H9 (cell line): ENCODE measurements around the gene GCG. TPM values are rescaled to one million over a fixed set of nuclear protein-coding genes. Genes with fewer than 3 reads are reported as not detected.

Experiments
- DNase-seq: peaks from one replicate; pipeline ENCODE4 v3.0.0-alpha.2; 2017
- H2AFZ ChIP-seq: one replicate; pipeline ENCODE4 v1.6.1; 2013; ENCODE audit warnings: mild to moderate bottlenecking, low read length, control low read depth, moderate library complexity
- H2AK5ac ChIP-seq: 2 replicates; pipeline ENCODE4 v1.6.1; 2013; ENCODE audit warnings: low read length, control low read depth, mixed read lengths; ENCODE audit not compliant: insufficient read length
- H2BK120ac ChIP-seq: one replicate; pipeline ENCODE4 v1.6.1; 2013; ENCODE audit warnings: low read depth, mild to moderate bottlenecking, low read length, control low read depth, inconsistent platforms; ENCODE audit not compliant: poor library complexity, severe bottlenecking
- H2BK12ac ChIP-seq: 2 replicates; pipeline ENCODE4 v1.6.1; 2013; ENCODE audit warnings: low read length, control low read depth, mixed read lengths, low read depth; ENCODE audit not compliant: insufficient read length
- H2BK15ac ChIP-seq: 2 replicates; pipeline ENCODE4 v1.6.1; 2013; ENCODE audit warnings: low read depth, low read length, control low read depth
- H2BK20ac ChIP-seq: one replicate; pipeline ENCODE4 v1.6.1; 2013; ENCODE audit warnings: low read depth, mild to moderate bottlenecking, low read length, control low read depth, inconsistent platforms; ENCODE audit not compliant: poor library complexity, severe bottlenecking
- H2BK5ac ChIP-seq: 2 replicates; pipeline ENCODE4 v1.6.1; 2013; ENCODE audit warnings: low read length, control low read depth, mixed read lengths; ENCODE audit not compliant: insufficient read length
- H3K14ac ChIP-seq: 2 replicates; pipeline ENCODE4 v1.6.1; 2013; ENCODE audit warnings: low read length, control low read depth; ENCODE audit not compliant: insufficient read depth
- H3K18ac ChIP-seq: 2 replicates; pipeline ENCODE4 v1.6.1; 2013; ENCODE audit warnings: low read depth, mild to moderate bottlenecking, mixed read lengths, low read length, control low read depth; ENCODE audit not compliant: insufficient read length
- H3K23ac ChIP-seq: 2 replicates; pipeline ENCODE4 v1.6.1; 2013; ENCODE audit warnings: low read length, control low read depth, mixed read lengths, low read depth; ENCODE audit not compliant: insufficient read length
- H3K23me2 ChIP-seq: 2 replicates; pipeline ENCODE4 v1.6.1; 2013; ENCODE audit warnings: low read depth, mild to moderate bottlenecking, mixed read lengths, low read length, control low read depth; ENCODE audit not compliant: insufficient read length, poor library complexity, severe bottlenecking
- H3K27ac ChIP-seq: 2 replicates; pipeline ENCODE4 v1.5.1; 2013; ENCODE audit warnings: low read length, control low read depth, mixed read lengths, low read depth; ENCODE audit not compliant: insufficient read length
- H3K27me3 ChIP-seq: 2 replicates; pipeline ENCODE4 v1.6.1; 2013; ENCODE audit warnings: low read length, control low read depth, inconsistent platforms; ENCODE audit not compliant: insufficient read depth
- H3K4ac ChIP-seq: 2 replicates; pipeline ENCODE4 v1.6.1; 2013; ENCODE audit warnings: low read depth, mild to moderate bottlenecking, control low read depth, inconsistent platforms, low read length, moderate library complexity
- H3K4me1 ChIP-seq: 2 replicates; pipeline ENCODE4 v1.6.1; 2013; ENCODE audit warnings: low read length, control low read depth, inconsistent platforms; ENCODE audit not compliant: insufficient read depth
- H3K4me2 ChIP-seq: 2 replicates; pipeline ENCODE4 v1.6.1; 2013; ENCODE audit warnings: low read length, control low read depth, mixed read lengths; ENCODE audit not compliant: insufficient read length, insufficient read depth
- H3K56ac ChIP-seq: 2 replicates; pipeline ENCODE4 v1.6.1; 2013; ENCODE audit warnings: low read depth, mild to moderate bottlenecking, mixed read lengths, low read length, control low read depth; ENCODE audit not compliant: insufficient read length
- H3K79me1 ChIP-seq: 2 replicates; pipeline ENCODE4 v1.6.1; 2013; ENCODE audit warnings: low read depth, mild to moderate bottlenecking, moderate library complexity, low read length, control low read depth, inconsistent platforms; ENCODE audit not compliant: insufficient read depth, poor library complexity, severe bottlenecking
- H3K79me2 ChIP-seq: 2 replicates; pipeline ENCODE4 v1.6.1; 2013; ENCODE audit warnings: low read length, control low read depth, inconsistent platforms; ENCODE audit not compliant: insufficient read depth
- H3K9ac ChIP-seq: 2 replicates; pipeline ENCODE4 v1.6.1; 2013; ENCODE audit warnings: low read length, control low read depth, mixed read lengths; ENCODE audit not compliant: insufficient read length; ENCODE audit errors: extremely low read depth
- H3K9me3 ChIP-seq: one replicate; pipeline ENCODE4 v1.6.1; 2013; ENCODE audit warnings: low read depth, low read length, inconsistent platforms; ENCODE audit not compliant: control insufficient read depth
- H3T11ph ChIP-seq: one replicate; pipeline ENCODE4 v1.6.1; 2013; ENCODE audit warnings: mild to moderate bottlenecking, low read length, control low read depth, inconsistent platforms
- H4K20me1 ChIP-seq: one replicate; pipeline ENCODE4 v1.6.1; 2013; ENCODE audit not compliant: control insufficient read depth, insufficient read length, insufficient read depth
- H4K5ac ChIP-seq: 2 replicates; pipeline ENCODE4 v1.6.1; 2013; ENCODE audit warnings: low read depth, mild to moderate bottlenecking, mixed read lengths, low read length, control low read depth; ENCODE audit not compliant: insufficient read length
- H4K8ac ChIP-seq: replicated peaks from 2 replicates; pipeline ENCODE4 v1.6.1; 2013; ENCODE audit warnings: low read length, control low read depth, mixed read lengths, low read depth; ENCODE audit not compliant: insufficient read length
- H4K91ac ChIP-seq: 2 replicates; pipeline ENCODE4 v1.6.1; 2013; ENCODE audit warnings: low read depth, mild to moderate bottlenecking, moderate library complexity, mixed read lengths, low read length, control low read depth; ENCODE audit not compliant: insufficient read length
- H3K27ac Mint-ChIP-seq, 3 experiments: 2 replicates in 2 of 3; 3 replicates in 1 of 3; pipeline ENCODE4 v1.8.0; 2020 to 2021; ENCODE audit warnings: mixed read lengths in 3 of 3, mild to moderate bottlenecking in 1 of 3, moderate library complexity in 1 of 3
- H3K27me3 Mint-ChIP-seq: 2 replicates; pipeline ENCODE4 v1.8.0; 2021; ENCODE audit warnings: low read depth, mild to moderate bottlenecking, moderate library complexity, mixed read lengths
- H3K36me3 Mint-ChIP-seq, 3 experiments: 2 replicates in 2 of 3; 3 replicates in 1 of 3; pipeline ENCODE4 v1.8.0; 2020 to 2021; ENCODE audit warnings: low read depth in 3 of 3, mixed read lengths in 3 of 3; ENCODE audit not compliant: insufficient read depth in 1 of 3
- H3K4me1 Mint-ChIP-seq, 2 experiments: 2 replicates each; pipeline ENCODE4 v1.8.0; 2020; ENCODE audit warnings: mixed read lengths in 2 of 2
- H3K4me3 Mint-ChIP-seq, 2 experiments: 2 replicates in 1 of 2; 3 replicates in 1 of 2; pipeline ENCODE4 v1.8.0; 2020 to 2021; ENCODE audit warnings: mild to moderate bottlenecking in 2 of 2, mixed read lengths in 2 of 2, moderate library complexity in 1 of 2
- H3K9me3 Mint-ChIP-seq, 2 experiments: 2 replicates in 1 of 2; 3 replicates in 1 of 2; pipeline ENCODE4 v1.8.0; 2020; ENCODE audit warnings: mild to moderate bottlenecking in 2 of 2, mixed read lengths in 2 of 2, moderate library complexity in 1 of 2
- CTCF ChIP-seq: fragments of 200-600 bp; sonication (generic); conservative IDR thresholded peaks from 3 replicates; pipeline ENCODE4 v1.8.0; 2021; ENCODE audit warnings: antibody characterized with exemption, mild to moderate bottlenecking
- WGBS: extraction: QIAGEN DNeasy Blood & Tissue Kit; methylation state at CpG from one replicate; pipeline ENCODE4 v1.1.7; 2013; ENCODE audit warnings: missing lambda C conversion rate, low lambda C conversion rate, mixed read lengths; ENCODE audit not compliant: insufficient read length; ENCODE audit errors: extremely low coverage; 5-methylcytosine and 5-hydroxymethylcytosine counted together
- total RNA-seq: library from RNA; stranded (reverse); gene quantifications from 2 replicates; pipeline ENCODE4 v1.2.1, GENCODE V29; 2021

The GCG gene
- total RNA-seq, 1 experiment from 2014 or later, result not detected

- Mint-ChIP-seq H3K9me3 (peaks cover 8 to 14% of the 10 kb centered on the region in 2 experiments), H3K27ac (no peak overlapping the region; a peak in 1 of 7 replicates), H3K27me3 (no peaks in the 10 kb centered on the region; the same call in 1 of the 2 replicates), H3K4me1 (peaks cover 16% of the 10 kb centered on the region in 2 experiments), H3K36me3 (peaks cover 4 to 12% (median 9%) of the 10 kb centered on the region in 3 experiments; a peak in 6 of 7 replicates), H3K4me3 (no peak overlapping the region)
- H2AFZ ChIP-seq, result no peak overlapping the region
- no peak overlapping the region for H2BK120ac ChIP-seq
- no peak overlapping the region for H3K23ac ChIP-seq
- no peaks in the 10 kb centered on the region for H3K27me3 ChIP-seq
- no peak overlapping the region for H2BK20ac ChIP-seq
- H2AK5ac ChIP-seq, result no peak overlapping the region
- no peak overlapping the region for H3T11ph ChIP-seq
- H3K79me2 ChIP-seq, result no peaks in the 10 kb centered on the region
- no peak overlapping the region for H3K14ac ChIP-seq
- no peak overlapping the region for H3K56ac ChIP-seq
- no peaks in the 10 kb centered on the region for H3K9me3 ChIP-seq
- no peak overlapping the region for H3K4me2 ChIP-seq
- no peaks in the 10 kb centered on the region for H3K79me1 ChIP-seq
- no peaks in the 10 kb centered on the region for H3K23me2 ChIP-seq
- DNase-seq, result no peak
- H4K5ac ChIP-seq, result no peak overlapping the region
- H4K20me1 ChIP-seq, result no peaks in the 10 kb centered on the region
- no peak for TF ChIP-seq CTCF
- no peak overlapping the region for H2BK15ac ChIP-seq
- no peak overlapping the region for H4K8ac ChIP-seq
- H4K91ac ChIP-seq, result no peak overlapping the region
- H3K4ac ChIP-seq, result no peak overlapping the region
- no peak overlapping the region for H2BK5ac ChIP-seq
- WGBS, result no CpG with 5 or more reads among the region's 2 CpGs
- no peak overlapping the region for H2BK12ac ChIP-seq
- no peak overlapping the region for H3K27ac ChIP-seq
- H3K9ac ChIP-seq, result no peak overlapping the region
- H3K18ac ChIP-seq, result no peak overlapping the region
- peaks cover 5% of the 10 kb centered on the region; the same call in 1 of the 2 replicates for H3K4me1 ChIP-seq
Measured at GRCh38 chr2:162115076-162115475, 37.0 kb downstream of the GCG start.
